ENCODE measurements around the gene CLEC2D. TPM values are rescaled to one million over a fixed set of nuclear protein-coding genes. Genes with fewer than 3 reads are reported as not detected.
"Not testable (repeated sequence)": the region's sequence is repeated elsewhere in the genome, so short reads cannot be mapped to it uniquely, and the experiment has no call there.

Gene CLEC2D
- total RNA-seq, 2 donors from 2014 or later, result 95.2 to 122 TPM

DNA sequence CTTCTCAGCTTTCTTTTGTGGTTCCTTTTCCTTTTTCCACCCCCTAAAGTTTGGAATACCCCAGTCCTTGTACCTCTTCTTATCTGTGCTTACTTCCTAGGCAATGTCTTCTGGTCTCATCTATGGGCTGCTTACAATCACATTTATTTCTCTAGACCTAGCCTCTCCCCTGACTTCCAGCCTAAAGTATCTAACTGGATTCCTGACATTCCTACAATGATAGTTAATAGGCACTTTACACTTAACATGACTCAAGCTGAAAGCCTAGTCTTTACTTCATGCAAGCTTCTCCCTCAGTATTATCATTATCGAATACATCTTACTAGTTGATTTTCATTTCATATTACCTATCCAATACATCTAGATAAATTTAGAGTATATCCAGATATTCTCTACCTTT is 42.2 kb downstream of the CLEC2D start:
- Mint-ChIP-seq H3K4me1 (ENCODE audit: low read depth in 2 of 2) (peaks cover 29 to 37% of the 10 kb centered on the region in 2 donors), H3K27me3 (no peaks in the 10 kb centered on the region), H3K9me3 (no peaks in the 10 kb centered on the region), H3K36me3 (peaks cover 8% of the 10 kb centered on the region), H3K27ac (peak overlapping the region in 1 of 2 donors; percentile 18), H3K4me3 (no peak overlapping the region)
- DNase-seq (ENCODE audit: low spot score) (no peak), ATAC-seq (no peak)

DNA sequence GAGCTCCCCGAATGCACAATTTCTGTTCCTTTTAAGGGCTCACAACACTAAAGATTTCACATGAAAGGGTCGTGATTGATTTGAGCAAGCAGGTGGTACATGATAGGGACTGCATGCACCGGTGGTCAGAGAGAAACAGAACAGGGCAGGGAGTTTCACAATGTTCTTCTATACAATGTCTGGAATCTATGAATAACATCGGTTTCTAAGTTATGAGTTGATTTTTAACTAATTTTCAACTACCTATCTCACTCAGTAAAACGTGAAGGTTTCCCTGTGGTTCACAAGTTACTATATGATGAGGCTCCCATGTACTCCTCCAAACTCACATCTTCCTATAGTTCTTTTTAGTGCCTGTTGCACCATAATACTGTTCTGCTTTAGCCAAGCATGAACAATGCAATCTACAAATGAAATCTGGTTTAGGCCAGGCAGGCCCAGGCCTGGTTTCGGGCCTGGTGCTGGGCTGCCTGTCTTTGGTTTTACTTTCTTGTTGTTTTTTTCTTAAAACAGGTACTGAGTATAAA is 43.6 kb downstream of the CLEC2D start:
- not testable (repeated sequence) for DNase-seq (ENCODE audit: low spot score); H3K27ac Mint-ChIP-seq; H3K27me3 Mint-ChIP-seq; H3K36me3 Mint-ChIP-seq; H3K9me3 Mint-ChIP-seq; H3K4me3 Mint-ChIP-seq
- ATAC-seq, result peak in 1 of 2 donors; percentile 51
- H3K4me1 Mint-ChIP-seq (ENCODE audit: low read depth in 2 of 2), result peaks cover 18 to 25% of the 10 kb centered on the region in 2 donors

DNA sequence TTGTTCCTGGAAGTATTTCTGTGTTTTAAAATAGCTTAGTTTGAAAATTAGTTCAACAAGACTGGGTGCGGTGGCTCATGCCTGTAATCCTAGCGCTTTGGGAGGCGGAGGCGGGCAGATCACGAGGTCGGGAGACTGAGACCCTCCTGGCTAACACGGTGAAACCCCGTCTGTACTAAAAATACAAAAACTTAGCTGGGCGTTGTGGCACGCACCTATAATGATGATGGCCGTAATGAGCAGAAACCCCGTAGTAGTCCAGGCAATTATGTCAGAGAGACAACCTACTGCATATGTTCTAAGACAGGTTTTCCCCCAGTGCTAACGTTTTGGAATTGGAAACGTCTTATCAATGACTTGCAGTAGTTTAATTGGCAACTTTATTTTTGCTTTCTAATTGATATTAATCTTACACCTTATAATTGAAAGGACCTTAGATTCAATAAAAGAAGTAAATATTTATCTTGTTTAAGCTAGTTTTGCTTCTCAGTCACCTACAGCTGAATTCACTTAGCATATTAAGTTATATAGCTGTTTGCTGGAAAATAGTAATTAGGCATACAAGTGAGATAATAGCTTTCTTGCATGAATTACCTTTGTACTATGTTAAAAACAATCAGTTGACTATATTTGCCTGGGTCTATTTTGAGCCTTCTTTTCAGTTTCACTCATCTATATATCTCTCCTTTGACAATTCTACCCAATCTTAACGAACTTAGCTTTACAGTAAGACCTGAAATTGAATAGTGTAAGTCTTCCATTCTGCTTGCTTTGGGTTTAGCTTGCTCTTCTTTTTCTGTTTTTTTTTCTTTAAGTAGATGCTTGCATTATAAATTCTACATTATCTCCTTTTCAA is 47.8 kb downstream of the CLEC2D start:
- ATAC-seq, result no peak
- peaks cover 0 to 7% of the 10 kb centered on the region in 2 donors for H3K27me3 Mint-ChIP-seq
- no peak overlapping the region for H3K4me3 Mint-ChIP-seq
- no peaks in the 10 kb centered on the region for H3K36me3 Mint-ChIP-seq
- H3K9me3 Mint-ChIP-seq, result no peaks in the 10 kb centered on the region
- H3K27ac Mint-ChIP-seq, result no peak overlapping the region
- H3K4me1 Mint-ChIP-seq (ENCODE audit: low read depth in 2 of 2), result peaks cover 5 to 17% of the 10 kb centered on the region in 2 donors
- DNase-seq (ENCODE audit: low spot score), result no peak

DNA sequence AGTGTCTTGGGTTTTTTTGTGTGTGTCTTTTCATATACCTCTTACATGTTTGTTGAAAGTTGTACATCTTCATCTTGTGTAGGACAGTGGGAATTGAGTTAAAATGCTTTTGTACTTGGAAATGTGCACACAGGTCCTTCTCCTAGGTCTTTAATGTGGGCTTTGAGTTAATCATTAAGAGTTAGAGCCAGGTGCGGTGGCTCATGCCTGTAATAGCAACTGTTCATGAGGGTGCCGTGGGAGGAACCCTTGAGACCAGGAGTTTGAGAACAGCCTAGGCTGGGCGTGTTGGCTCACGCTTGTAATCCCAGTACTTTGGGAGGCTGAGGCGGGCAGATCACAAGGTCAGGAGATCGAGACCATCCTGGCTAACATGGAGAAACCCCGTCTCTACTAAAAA is 49.5 kb downstream of the CLEC2D start:
- Mint-ChIP-seq H3K9me3 (no peaks in the 10 kb centered on the region), H3K27me3 (peaks cover 0 to 10% of the 10 kb centered on the region in 2 donors), H3K36me3 (no peaks in the 10 kb centered on the region), H3K4me3 (no peak overlapping the region), H3K4me1 (ENCODE audit: low read depth in 2 of 2) (peaks cover 5 to 17% of the 10 kb centered on the region in 2 donors), H3K27ac (peak overlapping the region in 1 of 2 donors; percentile 47)
- DNase-seq (ENCODE audit: low spot score) (no peak), ATAC-seq (no peak)

DNA sequence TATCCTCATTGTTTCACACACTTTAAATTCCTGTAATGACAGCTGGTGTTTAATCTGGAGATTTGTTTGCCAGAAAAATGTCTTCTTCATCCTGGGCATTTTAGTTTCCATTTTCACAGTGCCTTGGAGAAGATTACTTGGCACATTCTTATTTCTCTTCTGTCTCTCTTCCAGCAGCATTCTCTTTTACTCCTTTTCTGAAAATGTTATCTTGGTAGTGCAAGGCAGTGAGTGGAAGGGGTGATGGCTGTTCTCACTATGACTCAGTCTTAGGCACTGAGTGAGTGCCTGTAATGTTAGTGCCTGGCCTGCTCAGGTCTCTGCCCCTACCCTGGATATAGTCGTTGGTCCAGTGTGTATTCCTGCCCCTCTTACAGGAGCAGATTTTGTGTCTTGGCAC is 50.3 kb downstream of the CLEC2D start:
- no peaks in the 10 kb centered on the region for H3K36me3 Mint-ChIP-seq
- H3K27me3 Mint-ChIP-seq, result peaks cover 0 to 10% of the 10 kb centered on the region in 2 donors
- ATAC-seq (peak; percentile 62 to 81), DNase-seq (ENCODE audit: low spot score) (no peak)
- H3K9me3 Mint-ChIP-seq, result no peaks in the 10 kb centered on the region
- no peak overlapping the region for H3K27ac Mint-ChIP-seq
- no peak overlapping the region for H3K4me3 Mint-ChIP-seq
- H3K4me1 Mint-ChIP-seq (ENCODE audit: low read depth in 2 of 2), result peaks cover 5 to 17% of the 10 kb centered on the region in 2 donors

DNA sequence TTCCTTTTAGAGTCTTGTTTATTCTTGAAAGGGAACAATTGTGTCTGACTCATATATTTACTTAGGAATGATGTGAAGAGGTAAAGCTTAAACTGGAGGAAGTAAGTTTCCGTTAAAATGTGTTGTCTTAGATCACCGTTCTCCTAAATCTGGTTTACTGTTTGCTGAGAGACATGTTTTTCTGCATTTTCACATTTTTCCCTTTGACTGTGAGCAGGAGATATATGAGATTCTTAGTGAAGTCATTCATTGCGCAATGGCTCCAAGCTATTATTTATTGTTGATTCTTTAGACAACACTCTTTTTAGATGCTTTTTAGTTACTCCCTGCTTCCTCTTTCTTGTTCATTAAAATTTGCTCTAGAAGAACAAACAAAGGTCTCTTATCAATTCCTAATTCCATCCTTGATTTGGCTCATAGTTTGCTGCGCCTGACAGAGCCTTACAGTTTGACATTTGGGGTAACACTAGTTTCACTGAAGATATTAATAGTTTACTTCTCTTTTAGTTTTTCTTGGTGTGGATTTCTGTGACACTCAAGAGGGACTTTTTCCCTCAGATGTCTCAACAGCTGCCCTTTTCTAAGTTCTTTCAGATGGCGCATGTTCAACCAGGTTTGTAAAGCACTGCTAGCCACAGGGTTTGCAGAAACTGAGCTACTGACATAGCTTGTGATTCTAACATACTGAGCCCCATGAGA is 52.0 kb downstream of the CLEC2D start:
- H3K27ac Mint-ChIP-seq, result no peak overlapping the region
- peaks cover 5 to 8% of the 10 kb centered on the region in 2 donors for H3K4me1 Mint-ChIP-seq (ENCODE audit: low read depth in 2 of 2)
- DNase-seq (ENCODE audit: low spot score) (no peak), ATAC-seq (no peak)
- H3K27me3 Mint-ChIP-seq, result peaks cover 0 to 10% of the 10 kb centered on the region in 2 donors
- no peaks in the 10 kb centered on the region for H3K36me3 Mint-ChIP-seq
- H3K9me3 Mint-ChIP-seq, result no peaks in the 10 kb centered on the region
- H3K4me3 Mint-ChIP-seq, result no peak overlapping the region

DNA sequence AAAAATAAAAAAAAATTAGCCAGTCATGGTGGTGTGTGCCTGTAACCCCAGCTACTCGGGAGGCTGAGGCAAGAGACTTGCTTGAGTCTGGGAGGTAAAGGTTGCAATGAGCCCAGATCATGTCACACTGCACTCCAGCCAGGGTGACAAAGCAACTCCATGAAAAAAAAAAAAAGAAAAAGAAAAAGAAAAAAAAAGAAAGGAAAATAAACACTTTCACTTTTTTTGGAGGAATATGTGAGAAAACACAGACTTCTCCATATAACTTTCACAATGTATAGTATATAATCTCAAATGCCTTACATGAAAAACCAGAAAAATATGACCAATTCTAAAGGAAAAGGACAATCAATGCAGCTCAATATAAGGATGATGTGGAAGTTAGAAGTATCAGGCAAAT is 54.5 kb downstream of the CLEC2D start:
- Mint-ChIP-seq H3K4me1 (ENCODE audit: low read depth in 2 of 2) (peaks cover 5 to 8% of the 10 kb centered on the region in 2 donors), H3K27ac (no peak overlapping the region), H3K27me3 (peaks cover 0 to 10% of the 10 kb centered on the region in 2 donors), H3K9me3 (no peaks in the 10 kb centered on the region), H3K36me3 (no peaks in the 10 kb centered on the region), H3K4me3 (no peak overlapping the region)
- DNase-seq (ENCODE audit: low spot score), result no peak
- no peak for ATAC-seq

DNA sequence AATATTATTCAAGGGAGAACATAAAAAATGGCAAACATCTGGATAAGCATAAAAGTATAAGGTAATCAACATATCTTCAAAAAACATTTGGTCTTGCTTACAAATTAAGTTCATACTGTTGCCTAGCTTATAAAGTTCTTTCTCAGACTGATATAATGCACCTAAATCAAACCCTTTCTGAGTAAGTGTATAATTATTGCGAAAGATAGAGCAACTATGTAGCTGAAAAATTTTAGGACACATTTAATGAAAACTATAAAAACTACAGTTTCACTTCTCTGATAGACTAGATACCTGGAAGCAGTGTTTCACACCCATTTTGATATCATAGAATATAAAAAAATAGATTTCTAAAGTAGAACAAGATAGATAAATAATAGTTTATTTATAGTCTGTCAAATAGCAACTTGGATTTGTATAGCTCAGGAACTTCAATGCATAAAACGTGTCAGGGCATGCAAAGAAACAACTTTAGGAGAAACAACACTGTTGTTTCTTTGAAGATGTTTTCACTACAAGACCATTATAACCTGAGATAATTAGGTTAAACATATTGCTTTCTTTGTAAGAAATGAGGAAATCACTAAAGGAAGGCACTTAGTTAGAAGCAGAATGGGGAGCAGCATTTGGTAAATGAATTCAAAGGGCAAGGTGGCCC is 55.8 kb downstream of the CLEC2D start:
- H3K9me3 Mint-ChIP-seq, result no peaks in the 10 kb centered on the region
- H3K27ac Mint-ChIP-seq, result no peak overlapping the region
- no peak overlapping the region for H3K4me3 Mint-ChIP-seq
- ATAC-seq (no peak), DNase-seq (ENCODE audit: low spot score) (no peak)
- no peaks in the 10 kb centered on the region for H3K36me3 Mint-ChIP-seq
- H3K4me1 Mint-ChIP-seq (ENCODE audit: low read depth in 2 of 2), result peaks cover 0 to 4% of the 10 kb centered on the region in 2 donors
- H3K27me3 Mint-ChIP-seq, result peaks cover 0 to 10% of the 10 kb centered on the region in 2 donors

DNA sequence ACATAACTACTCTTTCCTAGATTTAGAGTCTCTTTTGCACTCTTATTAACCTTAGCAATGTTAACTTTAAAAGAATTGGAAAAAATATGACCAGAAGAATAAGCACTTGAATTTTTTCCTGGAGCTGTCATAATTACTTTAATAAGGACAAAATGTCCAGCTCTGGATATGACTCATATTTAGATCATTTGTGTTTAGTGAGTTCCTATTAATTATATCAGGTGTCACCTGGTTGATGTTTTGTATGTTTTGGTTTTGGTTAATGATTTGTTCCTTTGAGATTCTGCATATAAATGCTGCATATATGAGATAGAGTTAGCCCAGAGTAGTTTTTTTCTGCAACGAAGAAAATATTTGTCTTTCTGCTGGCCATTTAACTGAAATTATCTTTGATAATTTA is 58.3 kb downstream of the CLEC2D start:
- DNase-seq (ENCODE audit: low spot score), result no peak
- Mint-ChIP-seq H3K4me3 (no peak overlapping the region), H3K27ac (no peak overlapping the region), H3K4me1 (ENCODE audit: low read depth in 2 of 2) (peaks cover 7 to 17% of the 10 kb centered on the region in 2 donors), H3K9me3 (no peaks in the 10 kb centered on the region), H3K27me3 (peaks cover 0 to 3% of the 10 kb centered on the region in 2 donors), H3K36me3 (no peaks in the 10 kb centered on the region)
- ATAC-seq, result no peak

DNA sequence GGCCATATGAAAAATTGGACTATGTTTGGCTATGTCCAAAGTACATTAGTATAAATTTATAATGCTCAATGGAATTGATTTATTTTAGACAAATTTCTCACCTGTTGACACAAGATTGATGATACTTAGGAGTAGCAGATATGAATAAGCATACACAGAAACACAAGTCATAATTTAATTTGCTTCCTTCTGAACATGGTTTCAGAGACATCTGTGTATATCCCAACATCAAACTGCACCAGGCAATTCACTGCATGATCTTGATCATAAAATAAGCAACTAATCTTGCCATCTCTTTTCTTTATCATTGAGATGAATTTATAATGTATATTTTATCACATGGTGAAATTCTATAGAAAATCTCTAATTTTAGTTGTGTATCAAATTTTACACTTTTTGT is 59.6 kb downstream of the CLEC2D start:
- no peak overlapping the region for H3K4me3 Mint-ChIP-seq
- no peaks in the 10 kb centered on the region for H3K36me3 Mint-ChIP-seq
- no peaks in the 10 kb centered on the region for H3K27me3 Mint-ChIP-seq
- no peak for DNase-seq (ENCODE audit: low spot score)
- ATAC-seq, result no peak
- H3K4me1 Mint-ChIP-seq (ENCODE audit: low read depth in 2 of 2), result peaks cover 12 to 24% of the 10 kb centered on the region in 2 donors
- no peaks in the 10 kb centered on the region for H3K9me3 Mint-ChIP-seq
- H3K27ac Mint-ChIP-seq, result no peak overlapping the region

DNA sequence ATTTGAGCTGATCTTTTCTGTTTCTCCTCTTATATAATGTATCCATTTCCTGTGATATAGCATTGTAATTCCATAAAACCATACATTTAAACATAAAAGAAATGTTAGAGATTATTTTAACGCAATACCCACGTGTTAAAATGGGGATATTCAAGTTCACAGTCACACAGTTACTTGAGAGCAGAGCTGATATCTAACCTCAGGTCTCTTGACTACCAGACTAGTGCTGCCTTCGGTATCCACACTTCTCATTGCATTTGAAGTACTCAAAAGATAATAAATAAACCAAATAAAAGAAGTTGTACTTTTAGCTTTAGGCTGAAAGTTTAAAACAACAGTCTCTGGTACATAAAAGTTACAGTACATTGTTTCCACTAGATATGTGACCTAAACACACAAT is 60.5 kb downstream of the CLEC2D start:
- no peaks in the 10 kb centered on the region for H3K27me3 Mint-ChIP-seq
- no peaks in the 10 kb centered on the region for H3K9me3 Mint-ChIP-seq
- ATAC-seq (no peak), DNase-seq (ENCODE audit: low spot score) (no peak)
- no peaks in the 10 kb centered on the region for H3K36me3 Mint-ChIP-seq
- H3K4me3 Mint-ChIP-seq, result no peak overlapping the region
- H3K27ac Mint-ChIP-seq, result no peak overlapping the region
- peaks cover 12 to 24% of the 10 kb centered on the region in 2 donors for H3K4me1 Mint-ChIP-seq (ENCODE audit: low read depth in 2 of 2)

DNA sequence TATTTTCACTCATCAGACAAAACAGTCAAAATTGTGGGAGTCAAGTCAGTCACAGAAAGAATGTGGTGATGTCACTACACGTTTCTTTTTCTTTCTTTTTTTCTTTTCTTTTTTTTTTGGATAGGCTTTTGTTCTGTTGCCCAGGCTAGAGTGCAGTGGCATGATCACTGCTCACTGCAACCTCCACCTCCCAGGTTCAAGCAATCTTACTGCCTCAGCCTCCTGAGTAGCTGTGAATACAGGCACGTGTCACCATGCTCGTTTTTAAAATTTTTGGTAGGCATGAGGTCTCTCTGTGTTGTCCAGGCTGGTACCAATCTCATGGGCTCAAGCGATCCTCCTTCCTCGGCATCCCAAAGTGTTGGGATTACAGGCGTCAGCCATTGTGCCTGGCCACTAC is 61.1 kb downstream of the CLEC2D start:
- Mint-ChIP-seq H3K9me3 (no peaks in the 10 kb centered on the region), H3K4me3 (no peak overlapping the region), H3K36me3 (no peaks in the 10 kb centered on the region), H3K27ac (peak overlapping the region in 1 of 2 donors; percentile 57), H3K4me1 (ENCODE audit: low read depth in 2 of 2) (peaks cover 12 to 24% of the 10 kb centered on the region in 2 donors), H3K27me3 (no peaks in the 10 kb centered on the region)
- ATAC-seq (no peak), DNase-seq (ENCODE audit: low spot score) (no peak)

DNA sequence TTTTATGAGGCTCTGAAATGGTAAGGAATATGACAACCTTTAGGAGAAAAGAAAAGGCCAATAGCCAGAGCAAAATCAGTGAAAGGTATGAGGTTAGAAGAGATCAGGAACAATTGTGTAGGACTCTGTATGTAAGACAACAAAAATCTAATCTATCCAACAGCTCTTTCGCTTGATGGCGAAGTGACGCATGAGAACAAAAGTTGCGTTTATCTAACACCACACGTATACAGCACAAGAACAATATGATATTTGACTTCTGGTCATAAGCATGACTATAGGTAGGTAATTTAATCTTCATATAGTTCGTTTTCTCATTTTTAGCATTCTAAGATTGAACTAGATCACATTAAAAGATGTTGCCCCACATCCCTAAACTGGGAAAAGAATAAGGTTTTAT is 61.9 kb downstream of the CLEC2D start:
- Mint-ChIP-seq H3K4me1 (ENCODE audit: low read depth in 2 of 2) (peaks cover 12 to 28% of the 10 kb centered on the region in 2 donors), H3K27me3 (no peaks in the 10 kb centered on the region), H3K9me3 (no peaks in the 10 kb centered on the region), H3K27ac (peak overlapping the region; percentile 33 to 57), H3K4me3 (peak overlapping the region; percentile 45), H3K36me3 (no peaks in the 10 kb centered on the region)
- ATAC-seq, result no peak
- no peak for DNase-seq (ENCODE audit: low spot score)
